SHP77 (cell line): ENCODE measurements around the gene GTSF1L.
A peak's percentile ranks its signal among the peaks of the same experiment; 100 is the strongest.
"Not testable (repeated sequence)": the region's sequence is repeated elsewhere in the genome, so short reads cannot be mapped to it uniquely, and the experiment has no call there.

Experiments used
- DNase-seq, 2 experiments: peaks; one replicate each; lab custom pipeline; 2025; lab: John Stamatoyannopoulos, UW

The GTSF1L gene

DNA sequence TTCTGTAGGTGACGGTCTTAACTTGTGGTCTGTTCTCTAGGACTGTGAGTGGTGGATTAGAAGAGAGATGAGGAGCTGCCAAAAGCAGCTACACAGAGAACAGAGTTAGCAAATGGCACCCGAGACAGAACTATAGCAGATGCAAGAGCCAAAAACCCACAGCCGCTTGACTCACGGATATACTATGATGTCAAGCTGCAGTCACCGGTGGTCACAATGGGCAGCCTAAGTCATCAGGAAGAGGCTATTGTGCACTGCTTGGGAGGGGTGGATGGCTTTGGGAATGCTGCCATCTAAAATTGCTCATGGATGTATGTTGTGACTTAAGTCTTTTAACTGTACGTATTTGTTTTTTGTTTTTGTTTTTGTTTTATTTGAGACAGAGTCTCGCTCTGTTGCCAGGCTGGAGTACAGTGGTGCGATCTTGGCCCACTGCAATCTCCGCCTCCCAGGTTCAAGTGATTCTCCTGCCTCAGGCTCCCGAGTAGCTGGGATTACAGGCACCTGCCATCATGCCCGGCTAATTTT lies at the start of gene GTSF1L:
Gene GTSF1L (minus strand): TSS at position 192 of the 528 bp plus-strand sequence. CDS start 308 bp downstream, outside the sequence.
- no peak for DNase-seq

DNA sequence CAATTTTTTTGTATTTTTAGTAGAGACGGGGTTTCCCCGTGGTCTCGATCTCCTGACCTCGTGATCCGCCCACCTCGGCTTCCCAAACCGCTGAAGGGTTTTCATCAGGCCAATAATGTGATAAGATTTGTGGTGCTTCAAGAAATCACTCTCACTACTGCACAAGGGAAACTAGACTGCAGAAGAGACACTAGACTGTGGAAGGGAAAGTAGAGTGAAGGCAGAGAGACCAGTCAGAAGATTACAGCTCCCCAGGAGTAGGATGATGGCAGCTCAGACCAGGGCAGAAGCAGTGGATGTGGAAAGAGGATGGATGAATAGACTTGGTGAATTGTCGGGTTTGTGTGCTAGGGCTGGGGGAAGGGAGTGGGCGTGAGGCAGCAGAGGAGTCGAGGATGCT lies 48.0 kb upstream of the GTSF1L start:
- DNase-seq = no peak

DNA sequence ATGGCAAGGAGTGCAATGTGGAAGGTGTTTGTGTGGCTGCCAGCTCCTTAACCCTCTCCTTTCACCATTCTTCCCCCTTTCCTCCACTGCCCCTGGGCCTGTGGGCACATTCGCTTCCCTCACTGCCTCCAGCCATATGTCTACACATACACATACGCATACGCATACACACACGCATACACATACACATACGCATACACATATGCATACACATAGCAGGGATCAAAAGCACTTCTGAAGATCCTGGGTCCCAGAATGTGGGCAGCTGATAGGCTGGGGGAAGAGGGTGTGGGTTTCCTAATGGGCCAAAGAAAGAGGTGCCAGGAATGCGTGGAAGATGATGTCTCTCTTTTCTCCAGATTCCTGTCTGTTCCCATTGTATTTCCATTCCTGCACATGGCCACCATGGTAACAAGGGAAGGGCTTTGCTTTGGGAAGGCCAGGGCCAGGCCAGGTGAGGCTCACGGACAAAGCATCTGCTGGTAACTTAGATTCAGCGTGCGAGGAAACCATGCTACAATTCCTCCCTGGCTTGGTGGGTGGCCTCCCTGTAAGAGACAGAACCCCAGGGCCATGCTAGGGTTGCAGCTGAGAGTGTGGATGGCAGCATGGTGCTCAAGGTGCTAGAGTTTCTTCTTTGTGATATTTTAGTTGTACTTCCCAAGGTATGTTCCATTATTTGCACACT lies 44.8 kb upstream of the GTSF1L start:
- DNase-seq = no peak

DNA sequence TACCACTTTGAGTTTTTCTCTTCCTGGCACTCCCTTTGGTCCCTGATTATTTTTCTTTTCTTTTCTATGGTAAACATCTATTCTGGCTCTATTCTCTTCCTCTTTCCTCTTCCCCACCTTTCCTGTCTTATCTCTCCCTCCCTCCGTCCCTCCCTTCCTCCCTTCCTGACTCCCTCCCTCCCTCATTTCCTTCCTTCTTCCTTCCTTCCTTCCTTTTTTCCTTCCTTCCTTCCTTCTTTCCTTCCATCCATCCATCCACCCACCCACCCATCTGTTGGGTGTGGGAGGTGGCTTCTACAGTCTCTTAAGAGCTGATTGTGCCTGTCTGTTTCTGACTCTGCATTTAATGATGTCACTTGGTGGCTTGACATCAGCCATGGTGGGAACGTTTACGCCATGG lies 43.5 kb upstream of the GTSF1L start:
- no peak for DNase-seq

DNA sequence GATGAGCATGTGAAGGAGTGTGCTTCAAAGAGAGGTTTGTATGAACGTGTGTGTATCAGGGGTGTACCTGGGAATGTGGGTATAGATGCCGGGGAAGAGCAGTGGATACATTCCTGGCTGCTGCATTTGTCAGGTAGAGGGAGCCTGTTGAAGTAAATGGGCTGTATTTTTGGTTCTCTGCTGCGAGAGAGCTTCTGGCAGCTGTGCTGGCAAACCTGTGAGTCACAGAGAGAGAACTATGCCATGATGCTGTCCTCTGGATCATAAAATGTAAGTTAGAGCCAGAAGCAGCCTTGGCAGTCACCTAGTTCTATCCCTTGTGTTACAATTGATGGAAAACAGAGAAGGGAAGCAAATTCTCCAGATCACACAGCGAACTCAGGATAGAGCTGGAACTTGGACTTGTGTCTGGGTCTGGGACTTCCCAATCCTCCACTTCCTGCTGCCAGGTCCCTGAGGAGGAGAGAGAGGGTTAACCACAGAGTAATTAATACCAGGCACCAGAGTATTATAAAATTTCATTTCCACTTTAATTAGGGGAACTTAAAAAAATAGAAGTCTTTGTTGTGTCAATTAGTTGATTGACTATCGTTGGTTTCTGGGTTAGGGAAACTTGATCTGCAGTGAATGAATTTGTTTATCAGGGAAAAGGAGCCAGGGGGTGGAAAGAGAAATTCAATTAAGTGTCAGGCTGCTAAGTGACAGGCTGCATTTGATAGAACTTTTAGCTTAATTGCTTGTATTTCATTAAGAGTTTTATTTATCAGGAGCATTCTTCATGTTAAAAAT lies 41.1 kb upstream of the GTSF1L start:
- no peak for DNase-seq

DNA sequence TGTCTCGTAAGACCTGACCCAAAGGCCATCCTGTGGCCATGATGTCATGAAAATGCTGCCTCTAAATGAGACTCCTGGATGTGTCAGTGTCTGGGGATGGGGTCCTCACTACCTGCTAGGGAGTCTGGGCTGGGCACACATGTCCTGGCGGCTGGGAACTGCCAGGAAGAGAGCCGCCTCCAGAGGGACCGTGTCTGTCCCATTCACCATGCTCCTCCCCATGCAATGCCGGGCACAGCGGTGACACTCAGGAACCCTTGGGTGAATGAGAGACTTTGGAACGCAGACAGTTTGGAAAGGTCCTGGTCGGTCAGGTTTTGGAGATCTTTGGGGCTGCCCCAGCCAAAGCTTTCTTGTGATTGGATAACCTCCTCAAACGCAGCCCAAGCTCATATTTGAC lies 40.1 kb upstream of the GTSF1L start:
- no peak for DNase-seq

DNA sequence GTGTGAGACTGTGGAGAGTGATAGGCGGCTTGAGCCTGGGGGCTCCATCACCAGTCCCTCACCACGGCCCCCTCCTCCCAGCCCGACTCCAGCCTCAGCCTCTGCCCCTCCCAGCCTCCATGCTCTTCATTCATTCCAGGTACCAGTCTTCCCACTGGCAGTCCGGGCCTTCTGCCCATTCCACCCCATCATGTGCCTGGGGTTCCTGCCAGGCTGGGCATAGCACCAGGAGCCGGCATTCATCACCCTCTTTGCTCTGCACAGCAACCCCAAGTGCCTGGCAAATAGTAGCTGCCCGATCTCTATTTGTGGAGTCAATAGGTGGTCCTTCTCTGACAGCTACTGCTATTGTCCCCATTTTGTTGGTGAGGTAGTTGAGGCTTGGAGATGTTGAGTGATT lies 39.6 kb upstream of the GTSF1L start:
- DNase-seq = no peak

DNA sequence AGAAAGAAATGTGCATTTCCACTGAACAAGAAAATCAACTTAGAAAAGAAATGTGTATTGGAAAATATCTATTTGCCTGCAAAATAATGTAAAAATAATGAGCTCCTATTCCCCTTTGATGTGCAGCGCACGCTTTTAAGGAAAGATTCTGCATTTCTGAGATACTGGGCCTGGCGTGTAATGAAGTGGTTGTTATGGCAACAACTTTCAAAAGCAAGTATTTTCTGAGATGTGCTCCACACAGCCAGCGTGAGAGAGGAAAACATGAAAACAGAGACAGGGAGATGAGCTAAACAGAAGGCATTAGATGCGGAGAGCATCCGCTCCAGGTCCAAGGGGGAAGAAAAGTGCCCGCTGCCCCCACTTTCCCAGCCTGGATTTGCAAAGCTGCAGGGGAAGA lies 39.1 kb upstream of the GTSF1L start:
- DNase-seq = no peak

DNA sequence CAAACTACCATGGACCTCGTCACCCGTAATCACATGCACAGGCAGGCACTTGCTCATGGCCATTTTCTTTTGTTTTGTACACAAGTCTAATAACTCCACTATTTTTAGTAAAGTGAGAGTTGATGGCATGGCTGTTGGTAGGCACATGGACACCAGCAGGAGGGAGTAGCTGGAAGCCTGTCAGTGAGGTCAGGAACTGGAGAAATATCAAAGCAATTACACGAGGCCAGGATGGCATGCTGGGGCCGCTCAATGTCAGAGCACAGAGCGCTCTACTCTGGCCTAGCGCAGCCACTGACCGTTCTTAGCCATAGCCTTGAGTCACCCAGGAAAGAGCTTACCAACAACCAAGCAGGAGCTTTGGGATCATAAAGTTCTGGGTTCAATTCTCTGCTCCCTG lies 36.1 kb upstream of the GTSF1L start:
- DNase-seq = no peak

DNA sequence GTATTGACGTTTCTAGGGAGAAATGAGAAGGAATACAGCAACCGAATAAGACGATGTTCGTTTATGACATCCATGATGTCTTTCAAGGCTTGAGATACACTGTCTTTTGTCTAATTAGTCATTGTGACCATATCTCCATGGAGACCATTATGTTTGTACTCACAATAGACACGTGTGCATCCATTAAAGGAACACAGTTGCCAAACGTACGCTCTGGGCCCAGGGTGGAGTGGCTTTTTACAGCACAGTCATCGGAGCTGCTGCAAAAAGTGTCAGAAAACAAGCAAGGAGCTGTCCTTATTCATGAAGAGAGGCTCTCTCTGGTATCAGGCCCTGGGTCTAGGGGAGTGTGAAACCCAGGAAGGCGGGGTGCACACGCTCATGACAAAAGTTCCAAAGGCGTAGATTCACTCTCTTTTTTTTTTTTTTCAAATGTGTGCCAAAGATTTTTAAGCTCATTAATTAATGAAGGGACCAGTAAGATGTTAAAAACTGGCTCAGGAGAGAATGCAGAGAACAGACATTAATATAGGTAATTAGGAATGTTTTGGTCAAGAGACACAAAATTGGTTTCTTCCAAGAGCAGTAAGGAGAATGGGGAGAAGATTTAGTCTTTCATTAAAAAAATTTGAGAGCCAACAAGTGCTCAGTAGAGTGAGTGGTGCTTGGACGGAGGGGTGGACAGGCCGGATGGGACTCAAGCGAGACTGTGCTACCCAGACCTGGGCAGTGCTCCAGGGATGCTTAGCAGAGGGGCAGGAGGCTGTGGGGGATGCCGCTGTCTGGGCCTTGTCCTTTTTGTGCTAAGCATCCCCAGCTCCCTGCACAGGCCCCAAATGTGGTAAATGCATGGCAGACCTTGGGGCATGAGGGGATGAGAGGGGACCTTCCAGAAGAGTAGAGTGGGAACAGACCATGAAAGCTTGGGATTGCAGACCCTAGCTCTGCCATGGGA lies 34.9 kb upstream of the GTSF1L start:
- DNase-seq = no peak

DNA sequence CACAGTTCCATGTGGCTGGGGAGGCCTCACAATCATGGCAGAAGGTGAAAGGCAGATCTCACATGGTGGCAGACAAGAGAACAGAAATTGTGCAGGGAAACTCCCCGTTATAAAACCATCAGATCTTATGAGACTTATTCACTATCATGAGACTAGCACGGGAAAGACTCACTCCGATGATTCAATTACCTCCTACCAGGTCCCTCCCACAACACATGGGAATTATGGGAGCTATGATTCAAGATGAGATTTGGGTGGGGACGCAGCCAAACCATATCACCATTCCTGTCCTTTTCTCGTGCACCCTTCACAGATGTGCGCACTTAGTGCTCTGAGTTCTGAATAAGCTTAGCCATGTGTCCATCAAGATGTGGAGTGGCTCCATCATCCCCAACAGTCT lies 31.1 kb upstream of the GTSF1L start:
- DNase-seq = not testable (repeated sequence)

DNA sequence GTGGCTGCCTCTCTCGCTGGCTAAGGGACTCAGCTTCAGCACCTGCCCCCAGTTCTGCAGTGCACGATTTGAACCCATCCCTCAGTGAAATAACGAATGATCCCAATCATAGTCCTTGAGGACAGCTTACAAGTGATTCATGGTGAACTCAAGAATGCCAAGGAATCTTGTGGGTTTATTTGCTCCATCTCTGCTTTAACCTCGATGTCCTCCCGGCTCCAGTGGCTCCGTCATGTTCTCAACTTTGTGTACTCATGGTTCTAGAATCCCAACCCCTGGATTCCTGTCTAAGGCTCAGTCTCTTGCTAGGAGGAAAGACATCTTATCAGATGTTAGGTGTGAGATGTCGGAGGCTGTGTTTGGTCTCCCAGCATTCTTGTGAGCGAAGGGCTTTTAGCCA lies 29.0 kb upstream of the GTSF1L start:
- no peak for DNase-seq

DNA sequence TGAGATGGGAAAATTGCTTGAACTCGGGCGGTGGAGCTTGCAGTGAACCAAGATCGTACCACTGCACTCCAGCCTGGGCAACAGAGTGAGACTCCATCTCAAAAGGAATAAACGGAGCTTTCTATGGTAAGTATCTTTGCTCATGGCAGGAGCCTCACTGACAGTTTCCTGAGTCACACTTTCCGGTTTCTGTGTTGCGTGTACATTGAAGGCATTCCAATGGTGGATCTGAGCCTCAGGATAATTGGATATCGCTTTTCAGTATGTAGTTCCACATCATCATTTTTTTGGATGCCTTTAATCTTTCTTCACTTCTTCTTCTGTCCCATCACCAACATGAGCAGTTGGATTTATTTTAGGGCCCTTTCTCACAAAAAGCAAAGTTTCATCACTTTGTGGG lies 28.6 kb upstream of the GTSF1L start:
- no peak for DNase-seq

DNA sequence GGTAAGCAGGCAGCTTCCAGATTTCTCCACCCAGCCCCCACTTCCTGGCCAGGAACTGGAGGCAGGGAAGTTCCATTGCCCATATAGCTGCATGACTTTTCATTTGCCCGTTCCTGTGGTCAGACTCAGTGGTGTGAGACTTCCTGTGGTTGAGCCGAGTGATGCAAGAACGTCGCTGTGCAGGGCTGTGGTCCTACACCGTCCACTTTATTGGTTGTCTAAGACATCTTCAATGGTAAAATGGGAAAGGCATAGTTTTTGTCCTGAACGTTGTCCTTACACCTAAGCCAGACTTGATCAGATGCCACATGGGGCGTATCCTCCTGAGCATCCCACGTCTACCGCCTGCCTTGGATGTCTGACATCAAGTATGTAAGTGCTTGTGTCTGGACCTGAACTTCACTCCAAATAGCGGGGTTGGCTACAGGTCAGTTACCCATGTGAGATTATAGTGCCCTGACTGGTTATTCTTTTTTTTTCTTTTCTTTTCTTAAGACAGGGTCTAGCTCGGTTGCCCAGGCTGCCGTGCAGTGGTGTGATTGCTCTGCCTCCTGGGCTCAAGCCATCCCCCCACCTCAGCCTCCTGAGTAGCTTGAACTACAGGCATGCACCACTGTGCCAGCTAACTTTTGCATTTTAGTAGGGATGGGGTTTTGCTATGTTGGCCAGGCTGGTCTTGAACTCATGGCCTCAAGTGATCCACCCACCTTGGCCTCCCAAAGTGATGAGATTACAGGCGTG lies 25.9 kb upstream of the GTSF1L start:
- DNase-seq = no peak

DNA sequence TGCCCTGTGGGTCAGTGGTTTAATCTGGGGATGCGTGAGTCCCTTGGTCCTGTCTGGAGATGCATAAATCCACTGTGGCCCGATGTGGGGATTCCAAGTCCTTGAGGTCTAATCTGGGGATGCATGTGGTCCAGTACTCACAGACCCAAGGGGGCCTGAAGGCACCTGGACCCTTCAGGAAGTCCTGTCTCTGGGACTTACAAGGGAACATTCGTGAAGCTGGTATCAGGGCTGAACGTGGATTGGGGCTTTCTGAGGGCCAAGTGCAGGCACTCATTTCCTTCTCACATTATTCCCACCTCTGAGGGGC lies 25.2 kb upstream of the GTSF1L start:
- DNase-seq = no peak

DNA sequence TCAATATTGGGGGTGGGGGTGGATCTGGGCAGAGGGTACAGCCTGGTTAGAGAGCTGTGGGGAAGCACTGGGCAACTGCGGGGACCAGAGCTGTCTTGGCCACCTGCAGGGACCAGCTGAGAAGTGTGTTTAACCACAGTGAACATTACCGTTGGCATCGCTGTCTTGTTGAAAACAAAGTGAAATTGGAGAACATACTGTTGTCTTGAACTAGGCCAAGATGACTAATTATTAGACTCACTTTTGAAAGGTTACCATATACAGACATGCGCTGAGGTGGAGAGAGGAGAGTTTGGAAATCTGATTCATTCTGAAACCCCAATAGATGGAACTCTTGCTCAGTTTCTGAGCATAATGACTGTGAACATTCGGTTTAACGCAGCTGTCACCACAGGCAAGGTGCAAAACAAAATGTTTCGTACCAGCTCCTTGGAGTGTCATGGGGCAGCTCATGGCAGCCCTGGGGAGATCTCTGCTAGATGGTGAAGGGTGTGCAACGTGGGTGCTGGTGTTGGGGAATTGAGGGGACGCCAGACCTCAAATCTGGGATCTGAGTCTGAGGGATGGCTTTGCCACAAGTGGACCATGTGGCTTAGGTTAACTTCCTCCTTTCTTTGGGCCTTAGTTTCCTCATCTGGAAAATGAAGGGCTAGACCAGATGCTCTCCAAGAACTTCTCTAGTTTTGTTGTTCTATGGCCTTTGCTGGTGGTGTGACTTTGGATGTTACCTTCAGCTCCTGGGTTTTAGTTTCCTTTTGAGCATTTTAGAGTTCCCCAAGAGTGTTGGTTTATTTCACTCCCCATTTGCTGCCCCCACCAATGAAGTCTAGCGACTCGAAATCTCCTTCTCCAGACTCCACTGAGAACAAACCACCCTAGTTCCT lies 24.6 kb upstream of the GTSF1L start:
- DNase-seq = no peak

DNA sequence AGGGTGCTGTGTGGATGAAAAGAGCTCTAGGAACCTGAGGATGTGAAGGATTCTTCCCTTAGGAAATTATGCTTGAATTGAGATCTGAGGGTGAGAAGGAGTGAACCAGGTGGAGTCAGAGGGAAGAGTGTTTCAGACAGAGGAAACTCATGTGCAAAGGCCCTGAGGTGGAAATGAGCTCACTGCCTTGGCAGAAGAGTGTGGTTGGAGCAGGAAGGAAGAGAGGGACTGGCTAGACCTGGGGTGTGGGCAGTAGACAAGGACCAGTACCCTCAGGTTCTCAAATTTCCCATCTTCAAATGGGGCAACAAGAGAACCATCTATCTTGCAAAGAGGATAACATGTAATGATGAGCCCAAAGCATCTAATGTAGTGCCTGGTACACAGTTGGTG lies 24.0 kb upstream of the GTSF1L start:
- DNase-seq = no peak

DNA sequence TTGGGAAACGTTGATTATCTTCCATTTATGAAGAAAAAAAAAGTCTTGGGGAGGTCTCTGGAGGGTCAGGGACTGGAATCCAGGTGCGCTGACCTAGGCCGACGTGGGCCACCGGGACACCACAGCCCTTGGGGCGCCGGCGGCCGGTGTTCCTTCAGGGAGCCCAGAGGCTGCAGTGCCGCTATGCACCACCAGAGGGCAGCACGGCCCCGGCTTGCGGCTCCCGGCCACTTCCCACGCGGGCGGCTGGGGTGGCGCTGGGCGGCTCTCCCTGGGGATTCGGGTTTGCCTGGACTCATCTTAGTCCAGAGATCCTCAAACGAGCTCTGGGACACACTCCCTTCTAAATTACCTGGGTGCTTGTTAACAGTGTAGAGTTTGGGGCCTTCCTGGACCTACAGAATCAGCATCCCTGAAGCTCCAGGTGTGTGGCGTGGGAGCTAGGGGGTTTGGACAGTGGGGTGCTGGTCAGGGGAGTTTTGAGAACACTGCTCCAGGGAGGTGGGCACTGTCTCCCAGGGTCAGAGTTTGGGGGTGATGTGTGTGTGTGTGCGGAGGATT lies 23.0 kb upstream of the GTSF1L start:
- DNase-seq = peak; percentile 30 to 37

DNA sequence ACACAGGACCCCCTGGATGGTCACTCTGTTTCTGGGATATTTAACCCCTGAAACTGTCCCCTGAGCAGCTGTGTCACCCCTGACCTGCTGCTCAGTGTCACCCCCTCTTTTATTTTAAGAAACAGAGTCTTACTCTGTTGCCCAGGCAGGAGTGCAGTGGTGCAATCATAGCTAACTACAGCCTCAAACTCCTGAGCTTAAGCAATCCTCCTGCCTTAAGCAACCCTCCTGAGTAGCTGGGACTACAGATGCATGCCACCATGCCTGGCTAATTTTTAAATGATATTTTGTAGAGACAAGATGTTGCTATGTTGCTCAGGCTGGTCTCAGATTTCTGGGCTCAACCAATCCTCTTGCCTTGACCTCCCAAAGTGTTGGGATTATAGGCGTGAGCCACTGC lies 21.5 kb upstream of the GTSF1L start:
- DNase-seq = no peak

DNA sequence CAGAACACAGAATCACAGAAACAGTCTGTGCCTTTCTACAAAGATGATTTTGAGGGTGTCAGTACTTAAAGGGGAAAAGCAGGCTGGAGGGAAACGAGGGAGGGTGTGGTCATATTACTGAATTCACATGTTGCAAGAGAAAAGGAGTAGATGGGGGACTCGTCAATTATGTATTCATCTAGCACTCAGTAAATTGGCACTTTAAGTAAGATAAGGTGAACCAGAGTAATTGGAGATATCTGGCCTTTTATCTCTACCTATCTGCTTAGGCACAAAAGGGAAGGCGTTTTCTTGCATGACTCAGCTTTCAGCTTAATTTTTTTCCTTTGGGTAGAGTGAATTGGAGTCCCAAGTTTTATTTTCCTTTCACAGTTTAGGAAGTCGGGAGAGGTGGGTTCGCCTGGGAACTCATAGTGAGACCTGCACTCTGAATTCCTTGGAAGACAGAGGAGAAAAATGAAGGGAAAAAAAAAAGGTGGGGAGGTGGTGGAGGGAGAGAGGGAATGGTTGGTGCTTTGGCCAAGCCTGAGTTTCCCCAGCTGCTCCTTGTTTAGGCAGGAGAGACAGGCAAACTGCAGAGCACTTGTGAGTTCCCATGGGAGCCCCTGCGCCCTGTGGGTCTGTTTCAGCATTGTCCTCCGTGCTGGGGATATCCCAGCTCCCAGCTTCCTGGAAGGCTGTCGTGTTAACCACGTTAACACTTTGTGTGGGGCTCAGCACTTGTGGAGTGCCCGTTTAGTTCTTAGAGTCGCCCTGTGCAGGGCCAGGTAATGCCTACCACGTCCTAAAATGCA lies 19.7 kb upstream of the GTSF1L start:
- DNase-seq = no peak
